SKM-1 (cell line): Measurements from ENCODE around the gene SAP25.

Source experiments
- DNase-seq: peaks from one replicate; lab custom pipeline; 2025; ENCODE audit not compliant: unreplicated experiment; lab: John Stamatoyannopoulos, UW

SAP25 gene

DNA sequence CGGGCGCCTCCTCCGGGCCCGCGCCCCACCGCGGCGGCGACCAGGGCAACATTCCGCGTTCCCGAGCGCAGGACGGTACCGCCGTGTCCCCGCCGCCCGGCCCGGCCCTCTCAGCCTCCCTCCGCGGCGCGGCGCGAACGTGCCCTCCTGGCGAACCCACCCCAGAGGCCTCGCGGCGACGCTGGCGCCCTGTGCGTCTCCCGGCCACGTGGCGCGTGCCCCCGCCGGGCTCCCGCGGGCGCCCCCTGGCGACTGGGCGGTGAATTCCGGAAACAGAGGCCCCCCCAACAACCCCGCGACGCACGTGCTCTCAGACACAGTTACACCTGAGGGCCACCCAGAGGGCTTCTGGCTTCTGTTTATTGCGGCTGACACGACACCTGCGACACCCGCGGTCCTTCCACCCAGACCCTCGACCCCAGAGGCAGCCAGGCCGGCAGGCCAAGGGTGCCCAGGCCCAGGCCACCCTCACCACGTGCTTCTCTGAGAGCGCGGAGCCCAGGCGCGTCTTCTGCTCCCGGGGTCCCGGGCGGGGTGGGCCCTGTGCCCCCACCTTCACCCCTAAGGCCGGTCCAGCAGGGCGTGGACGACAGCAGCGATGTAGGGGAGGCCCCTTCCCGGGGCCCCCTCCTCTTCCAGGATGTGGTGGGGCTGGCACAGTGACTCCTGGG, at the start of gene SAP25:
Gene SAP25, minus strand, starts transcription at position 210 of the 671 bp plus-strand sequence. Its CDS starts 158 bp downstream, at position 52.
- DNase-seq: no peak

DNA sequence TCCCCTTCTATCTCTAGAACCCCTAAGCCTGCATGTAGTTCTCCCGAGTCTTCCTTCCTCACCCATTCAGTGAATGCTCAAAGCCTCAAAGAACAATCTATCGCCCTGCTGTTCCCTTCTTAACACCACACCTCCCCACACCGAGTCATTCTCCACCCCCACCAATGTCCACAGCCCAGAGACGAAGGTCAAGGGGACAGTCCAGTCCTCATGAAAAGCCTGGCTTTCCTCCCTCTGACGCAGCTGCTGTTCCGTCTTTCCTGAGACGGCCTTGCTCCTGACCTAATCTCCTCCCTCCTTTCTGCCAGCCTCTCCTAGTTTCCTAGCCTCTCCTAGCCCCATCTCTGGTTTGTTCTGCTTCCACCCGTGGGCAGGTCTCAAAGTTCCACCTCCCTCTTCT, 47.9 kb upstream of the SAP25 start:
- DNase-seq: no peak

DNA sequence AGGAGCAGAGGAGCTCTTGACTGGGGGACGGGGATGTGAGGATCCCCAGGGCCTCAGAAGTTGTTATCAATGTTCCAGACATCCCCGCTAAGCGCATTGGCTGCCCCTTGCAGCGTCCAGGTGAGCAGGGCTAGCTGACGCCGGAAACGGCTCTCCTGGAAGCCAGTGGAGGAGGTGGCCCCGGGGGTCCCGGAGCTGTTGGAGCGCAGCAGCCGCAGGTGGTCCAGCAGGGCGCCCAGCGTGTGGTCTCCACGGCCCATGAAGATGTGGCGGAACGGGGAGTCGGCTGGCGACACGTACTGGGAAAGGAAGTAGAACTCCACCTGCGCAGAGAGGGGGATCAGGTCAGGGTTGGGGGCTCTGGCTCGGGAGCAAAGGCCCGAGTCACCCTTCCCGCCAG, 47.1 kb upstream of the SAP25 start:
- DNase-seq: no peak

DNA sequence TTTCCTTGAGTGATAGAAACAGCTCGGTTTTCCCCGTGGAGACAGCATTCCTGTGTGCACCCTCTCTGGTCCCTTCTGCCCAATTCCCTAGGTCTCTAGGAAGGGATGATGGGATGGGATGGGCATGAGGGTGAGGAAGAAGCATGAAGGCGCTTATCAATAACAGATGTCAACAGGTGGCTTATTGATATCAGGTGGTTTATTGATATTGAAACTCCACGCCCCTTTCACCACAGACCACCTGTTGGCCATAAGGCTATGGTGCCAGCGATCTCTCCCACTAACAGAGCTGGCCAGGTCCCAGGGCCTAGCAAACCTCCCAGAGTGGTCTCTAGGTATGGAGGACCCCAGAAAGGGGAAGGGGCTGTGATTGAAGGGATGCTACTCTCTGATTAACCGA, 46.5 kb upstream of the SAP25 start:
- DNase-seq: no peak

DNA sequence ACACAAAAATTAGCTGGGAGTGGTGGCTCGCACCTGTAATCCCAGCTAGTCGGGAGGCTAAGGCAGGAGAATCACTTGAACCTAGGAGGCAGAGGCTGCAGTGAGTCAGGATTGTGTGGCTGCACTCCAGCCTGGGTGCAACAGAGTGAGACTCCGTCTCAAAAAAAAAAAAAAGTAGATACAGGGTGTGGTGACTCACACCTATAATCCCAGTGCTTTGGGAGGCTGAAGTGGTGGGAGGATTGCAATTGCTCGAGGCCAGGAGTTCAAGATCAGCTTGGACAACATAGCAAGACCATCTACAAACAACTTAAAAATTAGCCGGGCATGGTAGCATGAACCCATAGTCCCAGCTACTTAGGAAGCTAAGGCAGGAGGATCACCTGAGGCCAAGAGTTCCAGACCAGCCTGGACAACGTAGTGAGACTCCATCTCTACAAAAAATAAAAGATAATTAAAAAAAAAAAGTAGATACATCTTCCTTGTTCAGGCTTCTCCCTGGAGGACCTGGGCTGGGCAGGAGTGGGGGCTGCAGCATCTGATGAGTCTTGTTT, 40.7 kb upstream of the SAP25 start:
- no peak for DNase-seq

DNA sequence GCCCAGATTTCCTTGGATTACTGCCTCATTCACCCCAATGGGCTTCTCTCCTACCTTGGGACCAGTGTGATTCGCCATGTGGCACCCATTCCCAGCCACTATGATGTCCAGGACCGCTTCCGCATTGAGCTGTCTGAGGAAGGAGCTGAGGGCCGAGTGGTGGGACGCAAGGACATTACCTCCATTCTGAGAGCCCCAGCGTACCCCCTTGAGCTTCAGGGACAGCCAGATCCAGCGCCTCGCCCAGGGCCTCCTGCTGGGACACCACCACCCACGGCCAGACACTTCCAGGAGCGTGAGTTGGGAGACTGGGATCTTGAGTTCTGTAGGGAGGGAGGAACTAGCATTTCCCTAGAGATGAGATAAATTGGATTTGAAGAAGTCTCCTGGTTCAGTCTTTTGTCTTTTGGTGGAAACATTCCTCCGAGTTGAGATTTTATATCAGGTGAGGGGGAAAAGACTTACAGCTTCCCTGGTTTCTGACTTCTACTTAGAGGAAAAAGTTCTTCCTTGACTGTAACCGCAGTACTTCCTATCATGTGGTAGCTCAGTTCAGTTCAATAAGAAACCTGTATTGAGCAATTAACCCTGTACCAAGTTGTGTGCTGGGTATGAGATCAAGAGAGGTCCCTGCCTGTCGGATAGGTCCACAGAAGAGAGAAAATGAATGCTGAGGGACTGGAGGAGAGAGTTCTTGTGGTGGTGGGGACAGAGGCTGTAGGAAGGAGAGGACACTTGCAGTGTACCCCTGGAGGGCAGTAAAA, 39.9 kb upstream of the SAP25 start:
- peak; percentile 61 for DNase-seq

DNA sequence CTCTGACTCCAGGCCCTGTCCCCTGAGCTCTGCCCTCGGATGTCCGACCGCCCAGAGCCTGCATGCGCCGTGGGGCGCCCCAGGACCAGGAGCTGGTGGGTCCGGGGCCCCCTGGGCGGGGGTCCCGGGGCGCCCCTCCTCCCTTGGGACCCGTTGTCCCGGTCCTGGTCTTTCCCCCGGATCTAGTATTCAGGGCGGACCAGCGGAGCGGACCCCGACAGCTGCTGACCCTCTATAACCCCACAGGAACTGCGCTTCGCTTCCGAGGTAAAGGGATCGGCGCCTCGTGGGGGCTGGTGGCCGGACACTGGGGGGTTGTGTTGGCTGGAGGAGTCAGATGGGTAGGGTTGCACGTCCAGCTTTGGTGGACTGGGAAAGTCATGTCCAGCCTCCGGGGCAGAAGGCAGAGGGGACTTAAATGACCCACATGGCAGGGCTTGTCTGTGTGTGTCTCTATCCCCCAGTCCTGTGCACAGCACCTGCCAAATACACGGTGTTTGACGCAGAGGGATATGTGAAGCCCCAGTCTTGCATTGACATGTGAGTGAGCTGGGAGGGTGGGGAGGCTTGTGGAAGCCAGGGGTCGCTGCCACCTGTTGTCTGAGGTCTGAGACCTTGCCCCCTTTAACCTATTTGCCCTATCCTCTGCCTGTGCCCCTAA, 39.2 kb upstream of the SAP25 start:
- no peak for DNase-seq

DNA sequence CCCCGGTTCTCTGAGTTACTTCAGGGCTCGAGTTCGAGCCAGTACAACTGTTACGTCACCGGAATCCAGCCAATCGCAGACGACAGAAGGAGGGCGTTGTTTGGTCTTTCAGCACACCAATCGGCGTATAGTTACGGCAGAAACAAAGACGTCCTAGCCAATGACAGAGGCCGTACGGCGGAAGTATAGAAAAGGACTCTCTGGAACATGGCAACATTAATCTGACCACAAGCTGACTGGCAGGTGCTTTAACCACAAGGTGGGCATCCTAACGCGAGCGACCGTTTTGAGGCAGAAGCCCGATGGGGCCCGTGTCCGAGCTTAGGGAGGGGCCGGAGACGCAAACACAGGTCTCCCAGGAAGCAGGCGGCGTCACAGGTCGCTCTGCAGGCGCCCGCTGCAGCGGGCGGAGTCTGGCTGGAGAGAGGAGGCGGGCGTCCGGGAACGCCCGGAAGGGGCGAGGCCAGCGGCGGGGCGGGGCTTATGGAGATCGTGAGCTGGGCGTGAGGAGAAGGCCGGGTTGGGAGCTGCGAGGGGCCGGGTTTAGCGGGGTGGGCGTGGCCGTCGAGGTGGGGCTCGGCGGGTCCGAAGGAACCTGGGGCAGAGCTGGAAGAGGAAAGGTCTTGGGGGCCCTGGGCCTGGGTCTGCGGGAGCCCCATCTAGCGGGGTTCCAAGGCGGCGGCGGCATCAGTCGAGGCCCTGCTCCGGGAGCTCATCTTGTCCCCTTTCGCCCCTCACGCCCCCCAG, 38.5 kb upstream of the SAP25 start, which contains the start of gene MOSPD3:
Gene MOSPD3, plus strand, starts transcription at position 558 of the 747 bp plus-strand sequence. CDS start 252 bp downstream, outside the sequence.
- peak; percentile 97 for DNase-seq

DNA sequence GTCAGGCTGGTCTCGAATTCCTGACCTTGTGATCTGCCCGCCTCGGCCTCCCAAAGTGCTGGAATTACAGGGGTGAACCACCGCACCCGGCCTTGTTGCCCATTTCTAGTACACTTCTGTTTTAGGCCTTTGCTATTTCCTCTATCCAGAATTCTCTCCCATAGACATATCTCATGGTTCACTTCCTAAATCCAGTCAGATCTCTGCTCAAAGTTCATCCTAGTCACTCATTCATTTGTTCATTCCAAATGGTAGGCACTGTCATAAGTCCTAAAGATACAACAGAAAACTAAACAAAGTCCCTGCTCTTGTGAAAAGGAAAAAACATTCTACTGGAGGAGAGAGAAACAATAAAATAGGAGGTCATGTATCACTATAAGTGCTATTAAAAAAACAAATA, 36.3 kb upstream of the SAP25 start:
- DNase-seq: no peak

DNA sequence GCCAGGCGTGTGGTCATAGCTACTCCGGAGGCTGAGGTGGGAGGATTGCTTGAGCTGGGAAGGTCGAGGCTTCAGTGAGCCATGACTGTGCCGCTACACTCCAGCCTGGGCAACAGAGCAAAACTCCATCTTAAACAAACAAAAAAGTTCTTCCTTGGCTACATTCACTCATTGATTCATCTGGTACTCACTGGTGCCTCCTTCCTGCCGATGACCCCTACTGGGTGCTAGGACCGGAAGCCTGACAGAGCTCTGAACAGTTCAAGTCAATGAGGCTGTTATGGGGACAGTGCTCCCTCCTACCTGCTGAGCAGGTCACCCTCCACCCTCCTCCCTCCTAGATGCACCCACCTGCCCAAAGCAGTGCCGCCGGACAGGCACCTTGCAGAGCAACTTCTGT, 33.4 kb upstream of the SAP25 start:
- no peak for DNase-seq

DNA sequence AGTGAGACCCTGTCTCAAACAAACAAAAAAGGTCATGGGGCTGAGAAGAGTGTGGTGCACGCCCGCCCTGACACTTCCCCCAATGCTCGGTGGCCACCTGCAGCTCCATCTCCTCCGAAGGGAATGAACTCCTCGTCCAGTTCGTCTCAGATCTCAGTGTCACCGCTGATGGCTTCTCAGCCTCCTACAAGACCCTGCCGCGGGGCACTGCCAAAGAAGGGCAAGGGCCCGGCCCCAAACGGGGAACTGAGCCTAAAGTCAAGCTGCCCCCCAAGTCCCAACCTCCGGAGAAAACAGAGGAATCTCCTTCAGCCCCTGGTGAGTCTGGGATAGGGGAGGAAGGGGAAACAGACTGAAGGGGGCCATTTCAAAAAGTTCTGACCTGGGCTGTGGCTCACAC, 32.6 kb upstream of the SAP25 start:
- no peak for DNase-seq

DNA sequence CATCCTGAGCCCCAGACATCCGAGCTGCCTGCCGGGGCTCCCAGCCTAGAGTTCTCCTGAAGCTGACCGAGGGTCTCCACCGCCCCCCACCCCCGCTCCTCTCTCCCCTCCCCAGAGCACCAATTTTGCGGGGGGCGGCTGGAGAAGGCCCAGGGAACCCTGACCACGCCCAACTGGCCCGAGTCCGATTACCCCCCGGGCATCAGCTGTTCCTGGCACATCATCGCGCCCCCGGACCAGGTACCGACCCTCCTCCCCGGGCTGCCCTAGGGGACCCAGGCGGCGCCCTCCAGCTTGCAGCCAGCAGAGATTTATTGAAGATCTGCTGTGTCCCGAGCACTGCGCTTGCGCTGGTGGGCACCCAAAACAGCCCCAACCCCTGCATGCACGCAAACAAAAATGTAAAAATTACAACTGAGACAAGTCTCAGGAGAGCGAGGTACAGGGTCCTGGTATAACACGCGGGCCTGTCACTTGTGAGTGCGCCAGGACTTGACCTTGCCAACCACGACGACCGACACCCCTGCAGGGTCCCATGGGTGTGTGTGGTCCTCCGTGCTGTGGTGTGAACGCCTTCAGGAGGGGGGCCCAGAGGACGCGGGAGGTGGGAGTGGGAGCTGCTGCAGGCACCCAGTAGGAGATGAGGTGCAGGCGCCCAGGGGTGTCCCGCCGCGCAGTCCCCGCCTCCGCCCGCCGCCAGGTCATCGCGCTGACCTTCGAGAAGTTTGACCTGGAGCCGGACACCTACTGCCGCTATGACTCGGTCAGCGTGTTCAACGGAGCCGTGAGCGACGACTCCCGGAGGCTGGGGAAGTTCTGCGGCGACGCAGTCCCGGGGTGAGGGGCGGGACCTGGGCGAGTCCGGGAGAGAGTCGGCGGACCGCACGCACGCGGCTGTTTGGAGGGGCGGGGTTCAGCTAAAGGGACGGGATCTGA, 31.5 kb upstream of the SAP25 start:
- DNase-seq: no peak

DNA sequence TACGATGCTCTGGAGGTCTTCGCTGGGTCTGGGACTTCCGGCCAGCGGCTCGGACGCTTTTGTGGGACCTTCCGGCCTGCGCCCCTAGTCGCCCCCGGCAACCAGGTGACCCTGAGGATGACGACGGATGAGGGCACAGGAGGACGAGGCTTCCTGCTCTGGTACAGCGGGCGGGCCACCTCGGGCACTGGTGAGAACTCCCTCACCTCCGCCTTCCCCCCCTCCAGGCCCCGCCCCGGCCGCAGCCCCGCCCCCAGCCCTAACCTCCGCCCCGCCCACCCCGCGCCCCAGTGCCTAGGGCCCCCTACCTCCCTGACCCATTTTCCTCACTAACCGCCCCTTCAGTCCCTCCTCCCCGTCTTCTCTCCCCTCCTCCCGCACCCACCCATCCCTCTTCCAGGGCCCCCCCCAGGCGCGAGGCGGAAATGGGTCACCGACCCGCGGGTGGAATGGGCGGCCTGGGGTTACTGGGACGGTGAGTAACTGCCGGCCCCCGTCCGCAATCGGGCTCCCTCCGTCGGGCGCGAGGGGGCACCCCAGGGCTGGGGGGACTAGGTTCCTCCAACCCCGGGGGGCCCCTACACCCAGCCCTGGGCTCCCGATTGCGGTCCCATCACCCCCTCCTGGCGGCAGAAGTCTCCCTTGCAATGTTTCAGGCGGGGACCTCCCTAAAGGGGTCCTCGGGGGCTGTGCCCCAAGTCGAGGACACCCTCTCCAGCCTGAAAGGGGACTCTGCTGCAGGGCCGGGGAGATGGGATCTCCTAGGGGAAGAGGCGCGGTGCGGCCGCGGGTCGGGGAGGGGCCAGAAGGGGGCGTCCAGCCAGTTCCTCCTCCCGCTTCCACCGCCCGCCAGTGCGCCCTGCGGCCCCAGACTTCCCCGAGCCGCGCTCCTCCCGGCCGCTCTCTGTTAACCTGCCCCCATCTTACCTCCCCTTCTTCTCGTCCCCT, 30.6 kb upstream of the SAP25 start:
- DNase-seq: peak; percentile 73

DNA sequence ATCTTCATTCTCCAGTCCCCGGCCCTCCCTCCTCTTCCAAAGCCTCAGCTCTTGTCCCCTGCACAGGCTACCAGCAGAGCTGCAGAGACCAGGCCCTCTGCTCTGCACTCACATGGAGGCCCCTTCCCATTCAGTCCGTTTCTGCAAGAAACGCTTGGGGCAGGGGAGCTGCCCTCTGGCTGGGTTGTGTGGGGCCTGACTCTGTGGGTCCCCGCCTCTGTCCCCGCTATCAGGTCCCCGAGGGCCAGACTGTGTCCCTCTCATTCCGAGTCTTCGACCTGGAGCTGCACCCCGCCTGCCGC, 30.0 kb upstream of the SAP25 start:
- DNase-seq: no peak

DNA sequence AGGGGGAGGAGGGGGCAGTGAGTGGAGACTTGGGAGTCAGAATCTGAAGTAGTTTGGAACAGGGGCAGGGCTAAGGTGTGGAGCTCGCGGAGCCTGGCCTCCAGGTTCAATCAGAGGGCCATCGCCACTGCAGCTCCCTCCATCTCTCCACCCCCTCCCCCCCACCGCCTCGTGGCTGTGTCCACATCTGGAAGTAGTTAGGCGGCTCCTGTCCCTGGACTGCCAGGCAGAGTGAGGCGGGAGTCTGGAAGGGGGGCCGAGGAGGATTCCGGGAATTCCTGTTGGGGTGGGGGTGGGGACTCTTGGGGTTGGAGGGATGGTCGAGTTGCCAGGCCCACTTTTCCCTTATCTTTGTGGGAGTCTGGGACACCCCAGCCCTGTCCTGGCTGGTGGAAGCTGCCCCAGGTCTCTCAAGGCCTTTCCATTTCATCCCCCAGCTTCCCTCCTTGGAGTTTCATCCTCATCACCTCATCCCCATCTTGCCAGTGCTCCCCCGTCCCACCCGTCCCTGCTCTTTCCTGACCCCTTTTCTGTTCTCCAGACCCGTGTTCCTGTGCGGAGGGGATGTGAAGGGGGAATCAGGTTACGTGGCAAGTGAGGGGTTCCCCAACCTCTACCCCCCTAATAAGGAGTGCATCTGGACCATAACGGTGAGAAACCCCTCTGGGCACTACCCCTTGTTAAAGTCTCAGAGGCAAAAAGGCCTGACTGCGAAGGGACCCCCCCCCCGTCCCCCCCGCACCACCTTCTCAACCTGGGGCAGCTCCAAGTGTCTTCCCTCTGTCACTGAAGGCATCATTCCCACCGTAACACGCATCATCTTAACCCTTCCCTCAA, 29.4 kb upstream of the SAP25 start:
- DNase-seq: no peak

DNA sequence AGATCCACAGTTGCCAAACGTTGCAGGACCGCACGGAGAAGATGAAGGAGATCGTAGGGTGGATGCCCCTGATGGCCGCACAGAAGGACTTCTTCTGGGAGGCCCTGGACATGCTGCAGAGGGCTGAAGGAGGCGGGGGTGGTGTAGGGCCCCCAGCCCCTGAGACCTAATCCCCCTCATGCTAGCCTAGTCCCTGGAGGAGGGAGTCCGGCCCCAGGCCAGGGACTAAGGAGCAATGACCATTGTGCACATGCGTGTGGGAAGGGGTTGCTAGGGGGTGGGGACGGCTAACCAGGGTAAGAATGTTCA, 27.0 kb upstream of the SAP25 start:
- DNase-seq: no peak

DNA sequence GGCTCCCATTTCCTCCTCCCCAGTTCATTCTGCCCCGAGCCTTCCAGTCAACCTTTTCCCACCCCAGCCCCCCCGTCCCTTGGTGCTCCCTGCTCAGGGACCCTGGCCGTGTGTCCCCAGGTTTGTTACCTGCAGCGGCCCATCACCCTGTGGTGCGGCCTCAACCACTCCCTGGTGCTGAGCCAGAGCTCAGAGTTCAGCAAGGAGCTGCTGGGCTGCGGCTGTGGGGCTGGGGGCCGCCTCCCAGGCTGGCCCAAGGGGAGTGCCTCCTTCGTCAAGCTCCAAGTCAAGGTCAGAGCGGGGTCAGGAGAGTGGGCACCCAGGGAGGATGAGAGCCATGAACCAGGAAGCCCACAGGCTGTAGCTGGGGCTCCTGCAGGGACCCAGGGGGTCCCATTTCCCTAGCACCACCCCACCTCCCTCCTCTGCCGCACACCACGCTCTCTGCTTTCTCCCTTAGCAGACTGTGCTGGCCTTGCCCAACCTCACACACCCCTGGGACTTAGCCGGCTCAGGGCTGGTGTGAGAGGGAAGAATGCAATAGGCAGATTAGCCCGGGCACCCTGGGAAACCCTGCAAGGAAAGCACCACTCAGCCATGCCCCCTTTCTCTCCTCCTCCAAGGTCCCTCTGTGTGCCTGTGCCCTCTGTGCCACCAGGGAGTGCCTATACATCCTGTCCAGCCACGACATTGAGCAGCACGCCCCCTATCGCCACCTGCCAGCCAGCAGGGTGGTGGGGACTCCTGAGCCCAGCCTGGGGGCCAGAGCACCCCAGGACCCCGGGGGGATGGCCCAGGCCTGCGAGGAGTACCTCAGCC, 26.4 kb upstream of the SAP25 start:
- no peak for DNase-seq
